ENCODE results near the gene FRMD3.

FRMD3 gene

GRCh38 chr9:83538172-83538889 is at the start of gene FRMD3:
TSS of gene FRMD3 (minus strand) at chr9:83538401. CDS start at chr9:83538231, 170 bp downstream.
- FAIRE-seq: no peak

- FAIRE-seq: no peak
These were observed 46.8 kb upstream of the FRMD3 start for GRCh38 chr9:83584995-83585394.

- no peak for FAIRE-seq
These were observed 45.2 kb upstream of the FRMD3 start for GRCh38 chr9:83583151-83584014.

- no peak for FAIRE-seq
These were observed 43.8 kb upstream of the FRMD3 start for GRCh38 chr9:83582029-83582428.

GRCh38 chr9:83574482-83574881 is 36.3 kb upstream of the FRMD3 start:
- FAIRE-seq: no peak

- FAIRE-seq: no peak
These were observed 34.3 kb upstream of the FRMD3 start for GRCh38 chr9:83572524-83572923.

- FAIRE-seq: no peak
These were observed 32.2 kb upstream of the FRMD3 start for GRCh38 chr9:83570359-83570758.

- no peak for FAIRE-seq
These were observed 31.1 kb upstream of the FRMD3 start for GRCh38 chr9:83569326-83569725.

GRCh38 chr9:83563360-83563759 is 25.2 kb upstream of the FRMD3 start:
- FAIRE-seq: no peak

- no peak for FAIRE-seq
These were observed 22.1 kb upstream of the FRMD3 start for GRCh38 chr9:83560169-83560826.

- no peak for FAIRE-seq
These were observed 19.6 kb upstream of the FRMD3 start for GRCh38 chr9:83557771-83558170.

GRCh38 chr9:83557317-83557716 is 19.1 kb upstream of the FRMD3 start:
- no peak for FAIRE-seq

GRCh38 chr9:83554278-83554677 is 16.1 kb upstream of the FRMD3 start:
- no peak for FAIRE-seq

- FAIRE-seq: peak; percentile 82
These were observed 5.9 kb upstream of the FRMD3 start for GRCh38 chr9:83544002-83544698.

GRCh38 chr9:83538890-83539238 is 663 bp upstream of the FRMD3 start:
- FAIRE-seq: no peak

- FAIRE-seq: no peak
These were observed 650 bp downstream of the FRMD3 start for GRCh38 chr9:83537331-83538171.

- no peak for FAIRE-seq
These were observed 1.9 kb downstream of the FRMD3 start for GRCh38 chr9:83536332-83536731.

- FAIRE-seq: no peak
These were observed 2.5 kb downstream of the FRMD3 start for GRCh38 chr9:83535736-83536135.

GRCh38 chr9:83533296-83533695 is 4.9 kb downstream of the FRMD3 start:
- no peak for FAIRE-seq

- FAIRE-seq: no peak
These were observed 11.3 kb downstream of the FRMD3 start for GRCh38 chr9:83526901-83527300.

- no peak for FAIRE-seq
These were observed 12.0 kb downstream of the FRMD3 start for GRCh38 chr9:83526211-83526610.

GRCh38 chr9:83523684-83524083 is 14.5 kb downstream of the FRMD3 start:
- no peak for FAIRE-seq
